ENCODE measurements around the gene PPP2R5C. TPM values are rescaled to one million over a fixed set of nuclear protein-coding genes. Genes with fewer than 3 reads are reported as not detected.

PPP2R5C gene
- total and polyA plus RNA-seq, 9 of the 15 experiments (the other 6 are each of a cell fraction or from before 2014, with no cell fraction given): 284 to 617 (median 395) TPM

DNA sequence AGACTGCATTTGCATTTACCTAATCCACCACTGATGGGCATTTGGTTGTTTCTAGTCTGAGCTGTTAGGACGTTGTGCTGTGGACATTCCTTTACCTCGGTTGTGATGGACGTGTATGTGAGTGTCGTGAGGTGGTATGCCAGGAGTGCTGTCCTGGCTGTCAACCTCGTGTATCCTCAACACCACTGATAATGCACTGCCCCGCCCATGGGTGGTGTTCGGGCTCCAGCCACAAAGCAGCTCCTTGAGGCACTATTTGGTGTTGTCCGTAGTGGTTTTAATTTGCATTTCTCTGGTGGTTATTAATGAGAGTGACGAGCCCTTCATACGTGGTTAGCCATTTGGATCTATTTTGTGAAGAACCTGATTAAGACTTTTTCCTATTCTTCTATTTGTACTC lies 87.6 kb downstream of the PPP2R5C start (continued):
- TF ChIP-seq, protein P1, sequence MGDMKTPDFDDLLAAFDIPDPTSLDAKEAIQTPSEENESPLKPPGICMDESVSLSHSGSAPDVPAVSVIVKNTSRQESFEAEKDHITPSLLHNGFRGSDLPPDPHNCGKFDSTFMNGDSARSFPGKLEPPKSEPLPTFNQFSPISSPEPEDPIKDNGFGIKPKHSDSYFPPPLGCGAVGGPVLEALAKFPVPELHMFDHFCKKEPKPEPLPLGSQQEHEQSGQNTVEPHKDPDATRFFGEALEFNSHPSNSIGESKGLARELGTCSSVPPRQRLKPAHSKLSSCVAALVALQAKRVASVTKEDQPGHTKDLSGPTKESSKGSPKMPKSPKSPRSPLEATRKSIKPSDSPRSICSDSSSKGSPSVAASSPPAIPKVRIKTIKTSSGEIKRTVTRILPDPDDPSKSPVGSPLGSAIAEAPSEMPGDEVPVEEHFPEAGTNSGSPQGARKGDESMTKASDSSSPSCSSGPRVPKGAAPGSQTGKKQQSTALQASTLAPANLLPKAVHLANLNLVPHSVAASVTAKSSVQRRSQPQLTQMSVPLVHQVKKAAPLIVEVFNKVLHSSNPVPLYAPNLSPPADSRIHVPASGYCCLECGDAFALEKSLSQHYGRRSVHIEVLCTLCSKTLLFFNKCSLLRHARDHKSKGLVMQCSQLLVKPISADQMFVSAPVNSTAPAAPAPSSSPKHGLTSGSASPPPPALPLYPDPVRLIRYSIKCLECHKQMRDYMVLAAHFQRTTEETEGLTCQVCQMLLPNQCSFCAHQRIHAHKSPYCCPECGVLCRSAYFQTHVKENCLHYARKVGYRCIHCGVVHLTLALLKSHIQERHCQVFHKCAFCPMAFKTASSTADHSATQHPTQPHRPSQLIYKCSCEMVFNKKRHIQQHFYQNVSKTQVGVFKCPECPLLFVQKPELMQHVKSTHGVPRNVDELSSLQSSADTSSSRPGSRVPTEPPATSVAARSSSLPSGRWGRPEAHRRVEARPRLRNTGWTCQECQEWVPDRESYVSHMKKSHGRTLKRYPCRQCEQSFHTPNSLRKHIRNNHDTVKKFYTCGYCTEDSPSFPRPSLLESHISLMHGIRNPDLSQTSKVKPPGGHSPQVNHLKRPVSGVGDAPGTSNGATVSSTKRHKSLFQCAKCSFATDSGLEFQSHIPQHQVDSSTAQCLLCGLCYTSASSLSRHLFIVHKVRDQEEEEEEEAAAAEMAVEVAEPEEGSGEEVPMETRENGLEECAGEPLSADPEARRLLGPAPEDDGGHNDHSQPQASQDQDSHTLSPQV (IDR thresholded peaks at IDR 0.05): peak; percentile 52; the same call in 1 of the 2 replicates
- TF ChIP-seq THRAP3 (IDR thresholded peaks at IDR 0.05; ENCODE audit: borderline replicate concordance): no peak
- TF ChIP-seq, protein P2, sequence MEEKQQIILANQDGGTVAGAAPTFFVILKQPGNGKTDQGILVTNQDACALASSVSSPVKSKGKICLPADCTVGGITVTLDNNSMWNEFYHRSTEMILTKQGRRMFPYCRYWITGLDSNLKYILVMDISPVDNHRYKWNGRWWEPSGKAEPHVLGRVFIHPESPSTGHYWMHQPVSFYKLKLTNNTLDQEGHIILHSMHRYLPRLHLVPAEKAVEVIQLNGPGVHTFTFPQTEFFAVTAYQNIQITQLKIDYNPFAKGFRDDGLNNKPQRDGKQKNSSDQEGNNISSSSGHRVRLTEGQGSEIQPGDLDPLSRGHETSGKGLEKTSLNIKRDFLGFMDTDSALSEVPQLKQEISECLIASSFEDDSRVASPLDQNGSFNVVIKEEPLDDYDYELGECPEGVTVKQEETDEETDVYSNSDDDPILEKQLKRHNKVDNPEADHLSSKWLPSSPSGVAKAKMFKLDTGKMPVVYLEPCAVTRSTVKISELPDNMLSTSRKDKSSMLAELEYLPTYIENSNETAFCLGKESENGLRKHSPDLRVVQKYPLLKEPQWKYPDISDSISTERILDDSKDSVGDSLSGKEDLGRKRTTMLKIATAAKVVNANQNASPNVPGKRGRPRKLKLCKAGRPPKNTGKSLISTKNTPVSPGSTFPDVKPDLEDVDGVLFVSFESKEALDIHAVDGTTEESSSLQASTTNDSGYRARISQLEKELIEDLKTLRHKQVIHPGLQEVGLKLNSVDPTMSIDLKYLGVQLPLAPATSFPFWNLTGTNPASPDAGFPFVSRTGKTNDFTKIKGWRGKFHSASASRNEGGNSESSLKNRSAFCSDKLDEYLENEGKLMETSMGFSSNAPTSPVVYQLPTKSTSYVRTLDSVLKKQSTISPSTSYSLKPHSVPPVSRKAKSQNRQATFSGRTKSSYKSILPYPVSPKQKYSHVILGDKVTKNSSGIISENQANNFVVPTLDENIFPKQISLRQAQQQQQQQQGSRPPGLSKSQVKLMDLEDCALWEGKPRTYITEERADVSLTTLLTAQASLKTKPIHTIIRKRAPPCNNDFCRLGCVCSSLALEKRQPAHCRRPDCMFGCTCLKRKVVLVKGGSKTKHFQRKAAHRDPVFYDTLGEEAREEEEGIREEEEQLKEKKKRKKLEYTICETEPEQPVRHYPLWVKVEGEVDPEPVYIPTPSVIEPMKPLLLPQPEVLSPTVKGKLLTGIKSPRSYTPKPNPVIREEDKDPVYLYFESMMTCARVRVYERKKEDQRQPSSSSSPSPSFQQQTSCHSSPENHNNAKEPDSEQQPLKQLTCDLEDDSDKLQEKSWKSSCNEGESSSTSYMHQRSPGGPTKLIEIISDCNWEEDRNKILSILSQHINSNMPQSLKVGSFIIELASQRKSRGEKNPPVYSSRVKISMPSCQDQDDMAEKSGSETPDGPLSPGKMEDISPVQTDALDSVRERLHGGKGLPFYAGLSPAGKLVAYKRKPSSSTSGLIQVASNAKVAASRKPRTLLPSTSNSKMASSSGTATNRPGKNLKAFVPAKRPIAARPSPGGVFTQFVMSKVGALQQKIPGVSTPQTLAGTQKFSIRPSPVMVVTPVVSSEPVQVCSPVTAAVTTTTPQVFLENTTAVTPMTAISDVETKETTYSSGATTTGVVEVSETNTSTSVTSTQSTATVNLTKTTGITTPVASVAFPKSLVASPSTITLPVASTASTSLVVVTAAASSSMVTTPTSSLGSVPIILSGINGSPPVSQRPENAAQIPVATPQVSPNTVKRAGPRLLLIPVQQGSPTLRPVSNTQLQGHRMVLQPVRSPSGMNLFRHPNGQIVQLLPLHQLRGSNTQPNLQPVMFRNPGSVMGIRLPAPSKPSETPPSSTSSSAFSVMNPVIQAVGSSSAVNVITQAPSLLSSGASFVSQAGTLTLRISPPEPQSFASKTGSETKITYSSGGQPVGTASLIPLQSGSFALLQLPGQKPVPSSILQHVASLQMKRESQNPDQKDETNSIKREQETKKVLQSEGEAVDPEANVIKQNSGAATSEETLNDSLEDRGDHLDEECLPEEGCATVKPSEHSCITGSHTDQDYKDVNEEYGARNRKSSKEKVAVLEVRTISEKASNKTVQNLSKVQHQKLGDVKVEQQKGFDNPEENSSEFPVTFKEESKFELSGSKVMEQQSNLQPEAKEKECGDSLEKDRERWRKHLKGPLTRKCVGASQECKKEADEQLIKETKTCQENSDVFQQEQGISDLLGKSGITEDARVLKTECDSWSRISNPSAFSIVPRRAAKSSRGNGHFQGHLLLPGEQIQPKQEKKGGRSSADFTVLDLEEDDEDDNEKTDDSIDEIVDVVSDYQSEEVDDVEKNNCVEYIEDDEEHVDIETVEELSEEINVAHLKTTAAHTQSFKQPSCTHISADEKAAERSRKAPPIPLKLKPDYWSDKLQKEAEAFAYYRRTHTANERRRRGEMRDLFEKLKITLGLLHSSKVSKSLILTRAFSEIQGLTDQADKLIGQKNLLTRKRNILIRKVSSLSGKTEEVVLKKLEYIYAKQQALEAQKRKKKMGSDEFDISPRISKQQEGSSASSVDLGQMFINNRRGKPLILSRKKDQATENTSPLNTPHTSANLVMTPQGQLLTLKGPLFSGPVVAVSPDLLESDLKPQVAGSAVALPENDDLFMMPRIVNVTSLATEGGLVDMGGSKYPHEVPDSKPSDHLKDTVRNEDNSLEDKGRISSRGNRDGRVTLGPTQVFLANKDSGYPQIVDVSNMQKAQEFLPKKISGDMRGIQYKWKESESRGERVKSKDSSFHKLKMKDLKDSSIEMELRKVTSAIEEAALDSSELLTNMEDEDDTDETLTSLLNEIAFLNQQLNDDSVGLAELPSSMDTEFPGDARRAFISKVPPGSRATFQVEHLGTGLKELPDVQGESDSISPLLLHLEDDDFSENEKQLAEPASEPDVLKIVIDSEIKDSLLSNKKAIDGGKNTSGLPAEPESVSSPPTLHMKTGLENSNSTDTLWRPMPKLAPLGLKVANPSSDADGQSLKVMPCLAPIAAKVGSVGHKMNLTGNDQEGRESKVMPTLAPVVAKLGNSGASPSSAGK (IDR thresholded peaks at IDR 0.05): 0 out of 2 replicates have a peak, but pooled peaks have one; percentile 46
